Liver (tissue), 3 donors: ENCODE results near the gene PRIMPOL.
"Not testable (repeated sequence)": the region's sequence is repeated elsewhere in the genome, so short reads cannot be mapped to it uniquely, and the experiment has no call there.

Experiments used
- CTCF ChIP-seq: fragments of 150-350 bp; IDR thresholded peaks from 2 replicates; pipeline ENCODE4 v1.5.1; 2017; ENCODE audit warnings: improper control_type of control experiment, low read depth, low read length; ENCODE audit not compliant: missing input control
- FOXA1 ChIP-seq: IDR thresholded peaks from 2 replicates; pipeline ENCODE4 v1.6.1; 2016; ENCODE audit warnings: antibody characterized with exemption
- GABPA ChIP-seq, 2 donors: IDR thresholded peaks in 1 of 2; conservative IDR thresholded peaks in 1 of 2; 2 replicates each; pipeline ENCODE4 v1.6.1; 2016; ENCODE audit warnings: antibody characterized with exemption in 2 of 2, mild to moderate bottlenecking in 1 of 2, moderate library complexity in 1 of 2
- HNF4A ChIP-seq, 2 donors: conservative IDR thresholded peaks; 2 replicates each; pipeline ENCODE4 v1.6.1; 2016; ENCODE audit warnings: antibody characterized with exemption in 2 of 2, mild to moderate bottlenecking in 2 of 2
- RAD21 ChIP-seq, 2 donors: IDR thresholded peaks; 2 replicates each; pipeline ENCODE4 v1.6.1; 2016; ENCODE audit warnings: antibody characterized with exemption in 2 of 2, mild to moderate bottlenecking in 2 of 2
- YY1 ChIP-seq: IDR thresholded peaks from 2 replicates; pipeline ENCODE4 v1.6.1; 2016; ENCODE audit warnings: antibody characterized with exemption, mild to moderate bottlenecking
- donor health status: healthy.
- donor health status: healthy.

- TF ChIP-seq CTCF; YY1; FOXA1; HNF4A (conservative IDR thresholded peaks at IDR 0.05); RAD21 (IDR thresholded peaks at IDR 0.05); GABPA (IDR thresholded peaks at IDR 0.05 in 1 of 2, conservative IDR thresholded peaks at IDR 0.05 in 1 of 2): not testable (repeated sequence)
Observed at GRCh38 chr4:184741651-184742050, 92.1 kb downstream of the PRIMPOL start.
